Stimulated activated CD8-positive, alpha-beta memory T cell treated with anti-CD3 and anti-CD28 coated beads, Interleukin-15, amount 100 ng/mL, for 4 hours (primary cell): Measurements from ENCODE around the gene PRR5L.

ENCODE experiments used
- DNase-seq, 2 donors: peaks; one replicate each; pipeline ENCODE4 v3.0.0-alpha.2; 2020; ENCODE audit warnings: low read depth in 2 of 2

The PRR5L gene

GRCh38 chr11:36432738-36433137 lies 136.7 kb downstream of the PRR5L start:
- DNase-seq, result no peak

GRCh38 chr11:36436064-36436463 lies 140.0 kb downstream of the PRR5L start:
- no peak for DNase-seq

GRCh38 chr11:36436589-36436988 lies 140.5 kb downstream of the PRR5L start:
- no peak for DNase-seq

- DNase-seq, result no peak
Measured at GRCh38 chr11:36437413-36437812, 141.3 kb downstream of the PRR5L start.

DNA sequence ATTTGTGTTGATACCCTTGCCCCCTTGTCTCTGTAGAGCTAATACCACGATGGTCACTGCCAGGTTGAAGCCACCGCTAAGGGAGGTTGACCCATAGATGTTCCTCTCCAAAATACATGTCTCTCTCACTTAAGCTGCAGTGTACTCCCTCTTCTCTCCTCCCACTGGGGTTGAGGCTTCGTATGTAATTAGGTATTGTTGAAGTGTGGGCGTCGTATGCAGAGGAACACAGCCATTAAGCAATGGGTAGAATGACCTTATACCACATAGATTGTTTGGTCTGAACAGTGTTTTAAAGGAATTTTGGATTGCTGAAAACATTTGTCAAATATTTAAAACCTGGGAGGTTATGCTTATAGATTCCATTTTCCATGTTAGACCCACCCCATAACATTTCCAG lies 142.0 kb downstream of the PRR5L start:
- DNase-seq, result no peak

- DNase-seq, result no peak
Measured at GRCh38 chr11:36441610-36442208, 145.6 kb downstream of the PRR5L start.

DNA sequence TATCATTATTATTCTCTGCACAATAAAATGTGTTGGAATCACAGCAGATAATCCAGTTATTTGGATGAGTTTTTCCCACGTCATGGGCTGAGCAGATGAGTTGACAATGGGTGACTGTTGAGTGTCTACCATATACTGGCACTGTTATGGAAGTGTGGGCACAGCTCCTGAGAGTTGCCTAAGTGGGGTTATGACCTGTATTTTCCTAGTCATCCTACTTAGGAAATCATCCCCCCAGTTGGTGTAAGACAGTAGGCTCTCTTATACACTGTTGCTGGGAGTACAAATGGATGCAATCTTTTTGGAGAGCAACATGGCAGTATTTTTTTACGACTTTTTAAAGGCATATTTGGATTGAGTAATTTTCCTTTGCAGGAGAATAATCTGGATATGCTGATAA lies 147.6 kb downstream of the PRR5L start:
- DNase-seq, result no peak

- no peak for DNase-seq
Measured at GRCh38 chr11:36446135-36446534, 150.0 kb downstream of the PRR5L start.

DNA sequence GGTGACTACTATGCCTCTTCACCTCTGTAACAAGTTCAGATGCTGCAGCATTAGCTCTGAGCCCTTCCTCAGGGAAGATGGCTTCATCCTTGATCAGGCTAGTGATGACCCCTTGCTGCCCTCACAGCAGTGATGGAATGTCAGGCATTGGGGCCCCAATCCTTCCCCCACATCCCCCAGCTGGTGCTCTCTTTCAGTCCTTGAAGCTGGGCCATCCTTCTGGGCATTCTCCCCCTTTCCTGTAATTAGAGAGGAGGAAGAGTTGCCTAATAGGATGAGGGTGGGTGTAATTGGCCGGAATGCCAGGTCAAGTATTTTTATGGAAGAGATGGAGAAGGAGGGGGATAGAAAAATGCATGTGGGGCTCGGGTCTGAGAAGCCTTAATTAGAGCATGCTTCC lies 151.4 kb downstream of the PRR5L start:
- no peak for DNase-seq

- DNase-seq, result no peak
Measured at GRCh38 chr11:36447947-36448346, 151.9 kb downstream of the PRR5L start.

DNA sequence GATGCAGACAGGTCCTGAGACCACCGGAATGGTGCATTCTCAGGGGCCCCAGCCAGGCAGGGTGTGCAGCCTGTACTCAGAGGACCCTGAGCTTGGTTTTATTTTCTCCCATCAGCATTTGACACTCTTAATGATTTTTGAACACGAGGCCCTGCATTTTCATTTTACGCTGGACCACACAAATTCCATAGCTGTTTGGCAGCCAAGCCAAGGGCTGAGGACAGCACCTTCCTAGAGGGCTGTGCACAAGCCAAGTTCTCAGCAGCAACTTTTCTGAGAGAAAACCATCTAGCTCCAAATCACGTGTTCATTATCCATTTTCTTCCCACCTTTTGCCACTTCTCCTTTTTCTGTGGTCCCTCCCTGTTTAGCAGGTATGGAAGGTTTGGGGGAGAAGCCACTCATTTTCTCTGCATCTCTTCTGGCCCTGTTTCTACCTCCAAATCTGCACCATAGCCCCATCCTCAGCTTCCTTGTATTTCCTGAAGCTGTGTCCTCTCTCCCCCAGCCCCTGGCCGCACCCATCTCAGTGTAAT lies 153.5 kb downstream of the PRR5L start:
- no peak for DNase-seq

GRCh38 chr11:36450110-36450572 lies 154.1 kb downstream of the PRR5L start:
- DNase-seq, result no peak

GRCh38 chr11:36451045-36451444 lies 155.0 kb downstream of the PRR5L start:
- no peak for DNase-seq

DNA sequence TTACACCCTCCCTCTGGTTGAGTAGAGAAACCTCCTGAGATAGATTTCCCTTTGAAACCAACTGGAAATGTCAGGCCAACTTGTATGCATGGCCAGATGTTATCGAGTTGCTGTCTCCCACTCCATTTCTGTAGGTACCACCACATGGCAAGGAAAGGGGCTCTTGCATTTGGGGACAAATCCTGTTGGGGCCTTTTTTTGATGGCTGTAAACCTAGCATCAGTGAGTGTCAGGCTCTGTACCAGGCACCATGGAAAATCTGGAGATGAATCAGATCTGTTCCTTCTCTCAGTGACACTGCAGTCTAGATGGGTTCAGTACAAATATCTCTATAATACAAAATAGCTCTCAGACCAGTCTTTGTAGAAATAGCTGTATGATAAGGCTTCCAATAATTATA lies 155.6 kb downstream of the PRR5L start:
- DNase-seq, result no peak

- DNase-seq, result no peak
Measured at GRCh38 chr11:36452236-36452940, 156.3 kb downstream of the PRR5L start.

DNA sequence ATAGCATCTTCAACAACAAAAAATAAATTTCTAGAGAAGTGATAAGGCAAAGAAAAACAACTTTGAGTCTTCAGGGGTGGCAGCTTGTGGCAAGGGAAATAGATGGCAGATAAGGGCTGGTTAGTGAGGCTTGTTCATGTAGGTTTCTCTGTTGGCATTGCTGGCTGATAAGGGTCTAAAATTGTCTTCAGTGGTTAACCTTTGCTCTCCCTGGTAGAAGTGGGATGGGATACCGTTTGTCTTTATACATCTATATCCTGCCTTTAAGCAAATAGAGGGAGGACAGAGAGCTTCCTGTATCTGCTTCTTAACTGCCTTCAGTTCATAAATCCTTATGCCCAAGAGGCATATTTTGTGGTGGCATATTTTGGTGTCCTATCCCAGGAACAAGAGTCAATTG lies 156.9 kb downstream of the PRR5L start:
- no peak for DNase-seq

DNA sequence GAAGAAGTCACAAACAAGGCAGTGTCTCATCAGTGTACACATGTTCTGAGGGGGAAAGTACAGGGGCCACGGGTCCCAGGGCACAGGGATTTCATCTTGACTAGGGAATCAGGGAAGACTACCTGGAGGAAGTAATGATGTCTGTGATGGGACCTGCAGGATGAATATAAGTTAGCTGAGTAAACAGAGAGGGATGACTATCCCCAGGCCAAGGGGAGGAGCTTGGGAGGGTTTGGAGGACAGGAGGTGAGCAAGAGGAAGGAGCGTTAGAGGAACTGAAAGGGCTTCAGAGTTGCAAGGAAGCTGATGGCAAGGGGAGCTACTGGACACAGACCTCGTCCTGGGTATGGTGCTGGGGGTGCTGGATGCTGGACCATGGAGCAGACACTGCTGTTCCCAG lies 157.6 kb downstream of the PRR5L start:
- DNase-seq, result no peak

DNA sequence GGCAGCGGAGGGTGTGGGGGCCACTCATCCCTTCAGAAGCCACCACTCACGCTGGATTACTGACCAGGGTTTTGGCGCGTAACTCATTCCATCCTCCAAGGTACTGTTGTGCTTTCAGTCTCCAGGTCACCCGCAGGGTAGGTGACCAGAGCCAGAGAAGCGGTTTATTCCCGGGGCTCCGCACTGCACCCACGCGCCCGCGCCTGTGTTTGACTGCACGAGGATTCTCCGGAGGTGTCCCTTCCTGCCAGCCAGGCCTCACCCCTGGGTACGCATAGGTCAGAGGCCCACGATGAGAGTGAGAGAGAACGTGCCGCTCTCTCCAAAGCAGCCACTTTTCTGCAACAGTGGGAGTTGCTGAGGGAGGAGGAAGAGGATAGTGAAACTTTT lies 158.5 kb downstream of the PRR5L start:
- no peak for DNase-seq

DNA sequence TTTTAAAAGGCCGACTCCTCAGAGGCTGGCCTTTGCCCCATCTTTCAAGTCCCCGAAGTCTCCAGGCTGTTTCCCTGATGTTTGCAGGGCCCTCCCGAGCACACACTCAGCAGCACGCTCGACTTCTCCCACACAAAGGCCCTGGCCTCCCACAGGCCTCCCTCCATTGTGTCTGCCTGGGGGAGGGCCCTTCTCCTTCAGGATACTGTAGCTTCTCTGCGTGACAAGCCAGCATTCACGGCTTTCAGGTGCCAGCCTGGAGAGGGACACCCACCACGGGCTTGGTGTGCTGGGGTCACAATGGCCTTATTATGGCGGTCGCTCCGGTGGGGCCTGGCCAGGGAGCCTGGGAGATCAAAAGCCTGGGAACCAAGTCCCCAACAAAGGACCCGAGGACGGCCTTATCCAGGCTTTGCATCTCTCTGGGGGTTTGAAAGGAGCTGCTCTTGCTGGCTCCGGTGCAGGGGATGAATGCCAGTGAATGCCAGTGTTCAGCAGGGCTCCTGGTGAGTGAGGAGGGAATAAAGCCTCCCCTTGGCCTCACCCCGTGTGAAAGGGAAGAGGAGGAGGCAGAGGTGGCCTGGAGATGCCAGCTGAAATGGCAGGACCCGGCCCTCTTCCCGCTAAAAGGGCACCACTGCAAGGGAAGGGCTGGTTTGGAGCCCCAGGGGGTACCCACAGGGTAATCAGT lies 159.0 kb downstream of the PRR5L start:
- no peak for DNase-seq

DNA sequence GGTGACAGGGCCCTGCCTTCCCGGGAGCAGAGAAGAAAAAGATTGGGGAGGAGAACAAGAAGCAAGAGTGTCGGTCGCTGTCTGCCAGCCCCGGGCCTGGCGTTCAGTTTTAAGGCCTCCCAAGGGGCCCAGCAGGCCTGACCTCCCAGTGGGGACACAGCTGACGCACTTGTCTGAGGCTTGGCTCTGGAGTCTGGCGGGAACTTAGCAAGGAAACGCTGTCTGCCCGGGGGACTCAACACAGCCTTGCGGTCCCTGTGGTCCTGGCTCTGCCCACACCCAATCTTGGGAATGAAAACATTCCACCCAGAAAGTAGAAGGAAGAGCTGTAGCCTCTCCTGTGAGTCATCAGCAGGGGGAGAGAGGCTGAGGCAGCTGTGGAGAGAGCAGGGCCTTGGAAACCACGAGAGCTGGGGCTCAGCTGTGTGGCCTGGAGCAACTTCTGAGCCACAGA lies 159.6 kb downstream of the PRR5L start:
- DNase-seq, result no peak

DNA sequence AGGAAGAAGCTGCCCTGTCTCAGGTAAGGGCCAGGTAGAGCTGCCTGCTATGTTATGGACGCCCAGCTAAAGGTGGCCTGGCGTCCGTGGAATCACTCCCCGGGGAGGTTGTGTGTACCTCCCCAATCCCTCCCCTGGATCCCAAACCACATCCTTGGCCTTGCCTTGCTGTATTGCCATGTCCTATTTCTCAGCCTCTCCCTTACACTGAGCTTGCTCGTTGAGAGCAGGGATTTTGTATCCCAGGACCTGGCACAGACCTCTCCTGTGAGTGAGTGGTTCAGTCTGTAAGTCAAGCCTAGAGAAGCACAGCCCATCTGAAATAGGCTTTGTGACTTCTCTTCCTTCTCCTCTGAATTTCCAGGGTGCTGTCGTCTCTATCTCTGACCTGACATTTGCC lies 160.1 kb downstream of the PRR5L start:
- DNase-seq, result no peak

DNA sequence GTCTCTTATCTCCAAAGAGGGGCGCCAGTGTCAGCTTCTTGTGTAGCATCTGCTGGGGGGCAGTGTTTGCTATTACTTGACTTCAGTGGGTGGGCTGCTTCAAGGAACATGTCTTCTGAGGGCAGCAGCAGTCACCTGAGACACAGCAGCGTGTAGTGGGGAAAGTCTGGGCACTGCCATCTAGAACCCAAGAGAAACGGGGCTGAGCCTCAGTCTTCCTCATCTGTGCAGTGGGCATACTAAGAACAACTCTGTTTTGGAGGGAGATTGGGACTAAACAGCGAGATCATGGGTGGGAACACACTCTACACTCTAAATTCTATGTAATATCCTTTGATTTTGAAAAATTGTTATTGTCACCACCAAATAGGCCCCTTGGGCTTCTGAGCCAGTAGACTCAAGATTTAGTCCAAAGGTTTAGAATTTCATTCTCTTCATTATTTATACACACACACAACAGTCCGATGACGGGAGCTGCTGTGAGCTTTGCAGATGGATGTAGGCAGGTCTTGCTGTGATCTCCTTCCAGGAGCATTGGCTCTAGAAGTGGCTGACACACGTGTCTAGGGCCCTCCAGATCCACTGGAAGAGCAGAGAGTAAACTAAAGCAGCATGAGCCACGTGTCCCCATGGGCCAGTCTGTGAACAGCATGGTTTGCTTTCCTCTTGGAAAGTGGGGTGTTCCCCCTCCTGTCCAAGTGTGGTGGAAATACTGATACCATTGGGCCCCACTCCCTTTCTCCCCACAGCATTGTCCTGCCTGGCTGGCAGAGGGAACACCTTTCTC lies 162.2 kb downstream of the PRR5L start:
- no peak for DNase-seq
